ENCODE data around the gene TMEM255A. TPM values are rescaled to one million over a fixed set of nuclear protein-coding genes. Genes with fewer than 3 reads are reported as not detected.

Gene TMEM255A
- total RNA-seq, 1 donor from 2014 or later: 0.13 TPM

DNA sequence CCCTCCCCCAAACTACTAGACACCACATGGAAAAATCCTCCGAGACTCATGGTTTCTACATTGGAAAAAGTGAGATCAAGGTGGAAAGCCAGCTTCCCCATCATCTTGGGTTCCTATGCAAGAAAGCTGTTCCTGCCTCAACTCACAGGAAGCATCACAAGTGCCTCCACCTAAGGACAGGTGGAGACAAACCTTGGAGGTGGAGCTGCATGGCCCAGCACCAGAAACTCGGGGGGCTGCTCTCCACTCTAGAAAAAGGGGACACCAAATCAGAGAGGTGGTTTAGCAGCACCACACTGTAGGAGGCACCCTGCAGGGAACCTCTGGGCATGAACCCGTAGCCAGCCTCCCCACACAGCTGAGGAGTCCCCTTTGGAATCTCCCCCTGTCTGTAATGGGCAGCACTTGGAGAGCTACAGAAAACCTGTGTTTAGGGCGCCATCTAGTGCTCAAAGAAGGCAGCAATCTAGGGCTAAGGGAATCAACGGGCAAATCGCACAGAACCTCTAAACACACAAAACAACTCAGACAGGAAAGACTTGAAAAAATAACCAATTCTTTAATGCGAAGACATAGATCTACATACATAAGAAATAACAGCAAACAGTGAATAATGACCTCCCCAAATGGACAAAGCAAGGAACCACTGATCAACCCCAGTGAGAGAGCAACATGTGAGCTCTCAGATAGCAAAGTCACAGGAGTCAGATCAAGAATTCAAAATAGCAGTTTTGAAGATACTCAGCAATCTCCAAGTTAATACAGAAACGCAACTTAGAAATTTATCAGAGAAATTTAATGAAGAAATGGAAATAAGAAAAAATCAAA is 97.6 kb downstream of the TMEM255A start:
- Mint-ChIP-seq H3K9me3 (ENCODE audit: unreplicated experiment) (no peaks in the 10 kb centered on the region), H3K27ac (ENCODE audit: unreplicated experiment) (no peak overlapping the region), H3K36me3 (ENCODE audit: low read depth, unreplicated experiment) (no peaks in the 10 kb centered on the region), H3K4me1 (ENCODE audit: unreplicated experiment) (no peaks in the 10 kb centered on the region), H3K27me3 (ENCODE audit: unreplicated experiment) (no peaks in the 10 kb centered on the region), H3K4me3 (ENCODE audit: unreplicated experiment) (no peak overlapping the region)
- peak; percentile 55 for DNase-seq (ENCODE audit: low spot score)
- TF ChIP-seq, protein P1, sequence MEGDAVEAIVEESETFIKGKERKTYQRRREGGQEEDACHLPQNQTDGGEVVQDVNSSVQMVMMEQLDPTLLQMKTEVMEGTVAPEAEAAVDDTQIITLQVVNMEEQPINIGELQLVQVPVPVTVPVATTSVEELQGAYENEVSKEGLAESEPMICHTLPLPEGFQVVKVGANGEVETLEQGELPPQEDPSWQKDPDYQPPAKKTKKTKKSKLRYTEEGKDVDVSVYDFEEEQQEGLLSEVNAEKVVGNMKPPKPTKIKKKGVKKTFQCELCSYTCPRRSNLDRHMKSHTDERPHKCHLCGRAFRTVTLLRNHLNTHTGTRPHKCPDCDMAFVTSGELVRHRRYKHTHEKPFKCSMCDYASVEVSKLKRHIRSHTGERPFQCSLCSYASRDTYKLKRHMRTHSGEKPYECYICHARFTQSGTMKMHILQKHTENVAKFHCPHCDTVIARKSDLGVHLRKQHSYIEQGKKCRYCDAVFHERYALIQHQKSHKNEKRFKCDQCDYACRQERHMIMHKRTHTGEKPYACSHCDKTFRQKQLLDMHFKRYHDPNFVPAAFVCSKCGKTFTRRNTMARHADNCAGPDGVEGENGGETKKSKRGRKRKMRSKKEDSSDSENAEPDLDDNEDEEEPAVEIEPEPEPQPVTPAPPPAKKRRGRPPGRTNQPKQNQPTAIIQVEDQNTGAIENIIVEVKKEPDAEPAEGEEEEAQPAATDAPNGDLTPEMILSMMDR (IDR thresholded peaks at IDR 0.05; ENCODE audit: unreplicated experiment): no peak

Other genes with a start within 250 kb of the TMEM255A start
- not detected for gene RHOXF2B, start 233.8 kb downstream of the TMEM255A start, total RNA-seq (ENCODE audit: unreplicated experiment)
- not detected for gene RHOXF1, start 195.5 kb downstream of the TMEM255A start, total RNA-seq (ENCODE audit: unreplicated experiment)
- not detected for gene RHOXF2, start 152.8 kb downstream of the TMEM255A start, total RNA-seq (ENCODE audit: unreplicated experiment)
- gene ZBTB33, start 60.6 kb downstream of the TMEM255A start, total RNA-seq (ENCODE audit: unreplicated experiment): 21.0 TPM
- gene ATP1B4, start 50.6 kb upstream of the TMEM255A start, total RNA-seq (ENCODE audit: unreplicated experiment): not detected
- gene LAMP2, start 157.8 kb upstream of the TMEM255A start, total RNA-seq (ENCODE audit: unreplicated experiment): 67.5 TPM
- 44.3 TPM for gene CUL4B, start 249.5 kb upstream of the TMEM255A start, total RNA-seq (ENCODE audit: unreplicated experiment)